GM12878 (cell line): Measurements from ENCODE around the gene CARF. TPM values are rescaled to one million over a fixed set of nuclear protein-coding genes. Genes with fewer than 3 reads are reported as not detected.

Experiments used
- EGR1 ChIP-seq, 2 experiments: IDR thresholded peaks; 1 replicate in 1 of 2; 2 replicates in 1 of 2; pipeline ENCODE4 v1.6.1; 2011 to 2012; ENCODE audit warnings: low read depth in 2 of 2, low read length in 2 of 2, borderline replicate concordance in 1 of 2, mild to moderate bottlenecking in 1 of 2, moderate library complexity in 1 of 2
- ZNF592 ChIP-seq: fragments of 450-650 bp; IDR thresholded peaks from 2 replicates; pipeline ENCODE4 v1.6.1; 2017; ENCODE audit warnings: mild to moderate bottlenecking, moderate library complexity
- polyA plus RNA-seq, 11 experiments: library from polyadenylated mRNA; depleted of rRNA in 4 of 11; unstranded in 6 of 11; stranded (reverse) in 5 of 11; fragments of >200 nt; fragmentation: Nextera tagmentation in 4 of 11; fragmentation: Illumina TruSeq in 1 of 11; extraction: Ambion mirVana in 4 of 11; extraction: Trizol in 1 of 11; gene quantifications; 1 replicate in 1 of 11; 2 replicates in 10 of 11; pipeline versions ENCODE4 v1.2.1 to v1.2.3, GENCODE V29; 2011 to 2016; ENCODE audit warnings: inconsistent platforms in 2 of 11, missing spikeins in 2 of 11, low read depth in 1 of 11
- total RNA-seq, 4 experiments: library from RNA; depleted of rRNA in 3 of 4; stranded (reverse); fragments of >200 nt in 3 of 4; fragmentation: Illumina TruSeq in 1 of 4; extraction: Trizol in 1 of 4; gene quantifications; 2 replicates each; pipeline versions ENCODE4 v1.2.1 to v1.2.3, GENCODE V29; 2013 to 2021
- TF ChIP-seq, protein P1 (sequence below): IDR thresholded peaks from 2 replicates; pipeline ENCODE4 v1.6.1; 2012; ENCODE audit warnings: low read depth, low read length, improper control_type of control experiment
- TF ChIP-seq, protein P2 (sequence below): fragments of 450-650 bp; IDR thresholded peaks from 2 replicates; pipeline ENCODE4 v1.6.1; 2018; ENCODE audit warnings: borderline replicate concordance, mild to moderate bottlenecking; ENCODE audit not compliant: partially characterized antibody

Gene CARF
- total and polyA plus RNA-seq, 10 of the 15 experiments (the other 5 are each of a cell fraction or from before 2014, with no cell fraction given): 1.8 to 11.5 (median 6.9) TPM

GRCh38 chr2:202944408-202944807 lies 32.3 kb downstream of the CARF start (continued):
- no peak for TF ChIP-seq ZNF592
- TF ChIP-seq, protein P1, sequence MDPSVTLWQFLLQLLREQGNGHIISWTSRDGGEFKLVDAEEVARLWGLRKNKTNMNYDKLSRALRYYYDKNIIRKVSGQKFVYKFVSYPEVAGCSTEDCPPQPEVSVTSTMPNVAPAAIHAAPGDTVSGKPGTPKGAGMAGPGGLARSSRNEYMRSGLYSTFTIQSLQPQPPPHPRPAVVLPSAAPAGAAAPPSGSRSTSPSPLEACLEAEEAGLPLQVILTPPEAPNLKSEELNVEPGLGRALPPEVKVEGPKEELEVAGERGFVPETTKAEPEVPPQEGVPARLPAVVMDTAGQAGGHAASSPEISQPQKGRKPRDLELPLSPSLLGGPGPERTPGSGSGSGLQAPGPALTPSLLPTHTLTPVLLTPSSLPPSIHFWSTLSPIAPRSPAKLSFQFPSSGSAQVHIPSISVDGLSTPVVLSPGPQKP: no peak
- TF ChIP-seq EGR1 (IDR thresholded peaks at IDR 0.05; ENCODE audit: borderline replicate concordance in 1 of 2, low read depth in 2 of 2, low read length in 2 of 2): no peak
- TF ChIP-seq, protein P2, sequence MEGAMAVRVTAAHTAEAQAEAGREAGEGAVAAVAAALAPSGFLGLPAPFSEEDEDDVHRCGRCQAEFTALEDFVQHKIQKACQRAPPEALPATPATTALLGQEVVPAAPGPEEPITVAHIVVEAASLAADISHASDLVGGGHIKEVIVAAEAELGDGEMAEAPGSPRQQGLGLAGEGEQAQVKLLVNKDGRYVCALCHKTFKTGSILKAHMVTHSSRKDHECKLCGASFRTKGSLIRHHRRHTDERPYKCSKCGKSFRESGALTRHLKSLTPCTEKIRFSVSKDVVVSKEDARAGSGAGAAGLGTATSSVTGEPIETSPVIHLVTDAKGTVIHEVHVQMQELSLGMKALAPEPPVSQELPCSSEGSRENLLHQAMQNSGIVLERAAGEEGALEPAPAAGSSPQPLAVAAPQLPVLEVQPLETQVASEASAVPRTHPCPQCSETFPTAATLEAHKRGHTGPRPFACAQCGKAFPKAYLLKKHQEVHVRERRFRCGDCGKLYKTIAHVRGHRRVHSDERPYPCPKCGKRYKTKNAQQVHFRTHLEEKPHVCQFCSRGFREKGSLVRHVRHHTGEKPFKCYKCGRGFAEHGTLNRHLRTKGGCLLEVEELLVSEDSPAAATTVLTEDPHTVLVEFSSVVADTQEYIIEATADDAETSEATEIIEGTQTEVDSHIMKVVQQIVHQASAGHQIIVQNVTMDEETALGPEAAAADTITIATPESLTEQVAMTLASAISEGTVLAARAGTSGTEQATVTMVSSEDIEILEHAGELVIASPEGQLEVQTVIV: no peak
